ENCODE results near the gene CHST15. TPM values are rescaled to one million over a fixed set of nuclear protein-coding genes. Genes with fewer than 3 reads are reported as not detected.

CHST15 gene
- total RNA-seq, 4 donors from 2014 or later: 35.7 to 69.5 (median 51.1) TPM

DNA sequence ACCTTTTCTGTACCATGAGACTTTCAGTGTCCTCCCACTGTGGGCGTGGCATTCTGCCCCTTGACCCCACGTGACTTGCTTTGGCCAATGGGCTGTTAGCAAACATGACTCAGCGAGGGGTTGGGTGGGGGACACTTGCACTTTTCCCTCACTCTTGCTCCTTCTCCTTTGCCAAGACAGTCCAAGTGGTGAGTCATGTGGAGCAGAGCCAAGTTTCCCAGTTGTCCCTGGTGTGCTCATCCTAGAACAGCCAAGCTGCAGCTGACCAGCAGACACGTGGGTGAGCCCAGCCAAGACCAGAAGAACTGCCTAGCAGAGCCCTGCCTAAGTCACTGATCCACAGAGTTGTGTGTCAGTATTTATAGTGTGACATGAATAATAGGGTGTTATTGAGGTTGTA, 119.0 kb downstream of the CHST15 start:
- TF ChIP-seq CTCF (IDR thresholded peaks at IDR 0.05): no peak
- ATAC-seq (ENCODE audit: low FRiP score) (no peak), DNase-seq (ENCODE audit: low spot score) (no peak)

DNA sequence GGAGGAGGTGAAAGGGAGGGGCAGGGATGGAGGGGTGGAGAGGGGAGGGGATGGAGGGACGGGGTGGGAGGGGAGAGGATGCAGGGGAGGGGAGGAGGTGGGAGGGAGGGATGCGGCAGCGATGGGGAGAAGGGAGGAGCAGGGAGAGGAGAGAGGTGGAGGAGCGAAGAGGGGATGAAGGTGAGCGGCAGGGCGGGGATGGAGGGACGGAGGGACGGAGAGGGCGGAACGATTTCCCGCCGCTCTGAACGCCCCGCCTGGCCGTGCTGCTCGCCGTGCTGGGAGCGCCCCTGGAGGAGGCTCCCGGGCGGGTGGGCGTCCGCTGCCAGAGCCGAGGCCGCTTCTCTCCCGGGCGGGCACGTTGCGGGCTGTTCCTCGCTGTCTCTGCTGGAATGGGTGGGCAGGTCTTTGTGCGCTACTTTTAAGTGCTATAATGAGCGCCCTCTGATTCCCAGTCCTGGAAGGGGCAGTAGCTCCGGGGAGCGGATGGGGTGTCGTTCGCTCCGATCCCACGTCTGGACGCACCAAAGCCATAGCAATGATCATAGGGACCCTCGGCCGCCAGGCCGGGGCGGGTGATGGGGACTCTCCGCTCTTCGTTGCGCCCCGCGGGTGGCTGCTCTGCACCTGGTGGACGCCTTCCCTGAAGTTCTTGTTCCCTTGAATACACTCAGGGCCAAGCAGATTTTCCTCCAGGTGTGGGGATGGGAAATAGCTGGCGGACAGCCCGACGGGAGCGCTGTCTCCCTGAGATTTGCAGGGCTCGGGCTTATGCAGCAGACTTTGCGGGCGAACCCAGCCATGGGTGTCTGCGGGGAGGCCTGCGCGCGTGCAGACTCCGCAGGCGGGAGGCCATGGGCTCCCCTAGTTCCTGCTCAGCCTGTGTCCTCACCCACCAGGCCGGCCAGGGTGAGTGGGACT, 120.7 kb downstream of the CHST15 start:
- DNase-seq (ENCODE audit: low spot score): no peak
- TF ChIP-seq CTCF (IDR thresholded peaks at IDR 0.05): no peak
- ATAC-seq (ENCODE audit: low FRiP score): no peak

DNA sequence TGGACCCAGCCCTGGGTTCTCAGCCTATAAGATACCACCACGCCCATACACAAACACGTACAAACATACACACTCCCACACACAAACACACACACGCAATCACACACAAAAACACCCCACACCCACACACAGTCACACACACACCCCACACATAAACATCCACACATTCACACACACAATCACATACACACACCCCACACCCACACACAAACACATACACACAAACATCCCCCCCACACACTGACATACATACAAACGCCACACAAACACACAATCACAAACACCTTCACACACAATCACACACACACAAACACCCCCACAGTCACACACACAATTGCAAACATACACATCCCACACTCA, 122.5 kb downstream of the CHST15 start:
- no peak for TF ChIP-seq CTCF (IDR thresholded peaks at IDR 0.05)
- no peak for ATAC-seq (ENCODE audit: low FRiP score)
- no peak for DNase-seq (ENCODE audit: low spot score)

- no peak for TF ChIP-seq CTCF (IDR thresholded peaks at IDR 0.05)
- ATAC-seq (ENCODE audit: low FRiP score) (no peak), DNase-seq (ENCODE audit: low spot score) (no peak)
These were observed 123.0 kb downstream of the CHST15 start for GRCh38 chr10:123970207-123970926.

GRCh38 chr10:123967626-123968243, 125.7 kb downstream of the CHST15 start:
- DNase-seq (ENCODE audit: low spot score) (peak; percentile 41), ATAC-seq (ENCODE audit: low FRiP score) (no peak)
- peak in 1 of 3 donors; percentile 55 for TF ChIP-seq CTCF (IDR thresholded peaks at IDR 0.05)

GRCh38 chr10:123966896-123967231, 126.5 kb downstream of the CHST15 start:
- ATAC-seq (ENCODE audit: low FRiP score): no peak
- DNase-seq (ENCODE audit: low spot score): no peak
- no peak for TF ChIP-seq CTCF (IDR thresholded peaks at IDR 0.05)
